ENCODE results near the gene UBA1. TPM values are rescaled to one million over a fixed set of nuclear protein-coding genes. Genes with fewer than 3 reads are reported as not detected.
A peak's percentile ranks its signal among the peaks of the same experiment; 100 is the strongest.

Gene UBA1
- total RNA-seq, 1 donor from 2014 or later = 161 TPM

DNA sequence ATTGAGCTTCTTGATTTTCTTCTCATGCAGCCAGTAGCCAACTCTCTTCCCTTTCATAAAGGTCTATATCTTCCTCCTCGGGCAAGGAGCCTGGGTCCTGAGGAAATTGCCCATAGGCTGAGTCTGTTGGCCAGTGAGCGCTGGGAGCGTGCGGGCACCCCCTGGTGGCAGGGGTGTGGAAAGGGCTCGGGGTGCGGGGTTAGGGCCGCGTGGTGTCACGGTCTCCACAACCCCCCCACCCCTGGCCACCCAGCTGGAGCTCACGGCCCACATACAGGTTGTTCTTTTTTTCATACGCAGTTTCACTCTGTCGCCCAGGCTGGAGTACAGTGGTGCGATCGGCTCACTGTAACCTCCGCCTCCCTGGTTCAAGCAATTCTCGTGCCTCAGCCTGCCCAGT, 35.5 kb upstream of the UBA1 start:
- no peak for ATAC-seq
- no peaks in the 10 kb centered on the region for H3K36me3 ChIP-seq
- intact Hi-C loops (cut with DNase I) = no loop called here
- no peaks in the 10 kb centered on the region for H3K4me1 ChIP-seq
- no peaks in the 10 kb centered on the region for H3K27me3 ChIP-seq
- H3K4me3 ChIP-seq = no peak overlapping the region
- TF ChIP-seq, protein P1, sequence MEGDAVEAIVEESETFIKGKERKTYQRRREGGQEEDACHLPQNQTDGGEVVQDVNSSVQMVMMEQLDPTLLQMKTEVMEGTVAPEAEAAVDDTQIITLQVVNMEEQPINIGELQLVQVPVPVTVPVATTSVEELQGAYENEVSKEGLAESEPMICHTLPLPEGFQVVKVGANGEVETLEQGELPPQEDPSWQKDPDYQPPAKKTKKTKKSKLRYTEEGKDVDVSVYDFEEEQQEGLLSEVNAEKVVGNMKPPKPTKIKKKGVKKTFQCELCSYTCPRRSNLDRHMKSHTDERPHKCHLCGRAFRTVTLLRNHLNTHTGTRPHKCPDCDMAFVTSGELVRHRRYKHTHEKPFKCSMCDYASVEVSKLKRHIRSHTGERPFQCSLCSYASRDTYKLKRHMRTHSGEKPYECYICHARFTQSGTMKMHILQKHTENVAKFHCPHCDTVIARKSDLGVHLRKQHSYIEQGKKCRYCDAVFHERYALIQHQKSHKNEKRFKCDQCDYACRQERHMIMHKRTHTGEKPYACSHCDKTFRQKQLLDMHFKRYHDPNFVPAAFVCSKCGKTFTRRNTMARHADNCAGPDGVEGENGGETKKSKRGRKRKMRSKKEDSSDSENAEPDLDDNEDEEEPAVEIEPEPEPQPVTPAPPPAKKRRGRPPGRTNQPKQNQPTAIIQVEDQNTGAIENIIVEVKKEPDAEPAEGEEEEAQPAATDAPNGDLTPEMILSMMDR (IDR thresholded peaks at IDR 0.05) = no peak
- H3K9me3 ChIP-seq = no peaks in the 10 kb centered on the region
- H3K27ac ChIP-seq = no peak overlapping the region
- DNase-seq = no peak

GRCh38 chrX:47158781-47159180, 34.8 kb upstream of the UBA1 start:
- no peaks in the 10 kb centered on the region for H3K27me3 ChIP-seq
- no peaks in the 10 kb centered on the region for H3K36me3 ChIP-seq
- no peak overlapping the region for H3K27ac ChIP-seq
- TF ChIP-seq, protein P1 (IDR thresholded peaks at IDR 0.05) = no peak
- ATAC-seq (no peak), DNase-seq (no peak)
- no peaks in the 10 kb centered on the region for H3K9me3 ChIP-seq
- intact Hi-C loops (cut with DNase I) = no loop called here
- H3K4me3 ChIP-seq = no peak overlapping the region
- H3K4me1 ChIP-seq = no peaks in the 10 kb centered on the region

DNA sequence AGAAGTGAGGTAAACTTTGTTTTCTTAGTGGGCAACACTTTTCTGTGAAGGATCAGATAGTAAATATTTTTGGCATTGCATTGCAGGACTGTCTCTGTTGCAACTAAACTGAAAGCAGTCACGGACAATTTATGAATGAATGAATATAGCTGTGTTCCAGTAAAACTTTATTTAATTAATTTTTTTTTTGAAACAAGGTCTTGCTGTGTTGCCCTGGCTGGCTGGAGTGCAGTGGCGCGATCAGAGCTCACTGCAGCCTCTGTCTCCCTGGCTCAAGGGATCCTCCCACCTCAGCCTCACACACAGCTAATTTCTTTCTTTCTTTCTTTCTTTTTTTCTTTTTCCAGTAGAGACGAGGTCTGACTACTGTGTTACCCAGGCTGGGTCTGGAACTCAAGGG, 32.8 kb upstream of the UBA1 start:
- TF ChIP-seq, protein P1 (IDR thresholded peaks at IDR 0.05) = no peak

DNA sequence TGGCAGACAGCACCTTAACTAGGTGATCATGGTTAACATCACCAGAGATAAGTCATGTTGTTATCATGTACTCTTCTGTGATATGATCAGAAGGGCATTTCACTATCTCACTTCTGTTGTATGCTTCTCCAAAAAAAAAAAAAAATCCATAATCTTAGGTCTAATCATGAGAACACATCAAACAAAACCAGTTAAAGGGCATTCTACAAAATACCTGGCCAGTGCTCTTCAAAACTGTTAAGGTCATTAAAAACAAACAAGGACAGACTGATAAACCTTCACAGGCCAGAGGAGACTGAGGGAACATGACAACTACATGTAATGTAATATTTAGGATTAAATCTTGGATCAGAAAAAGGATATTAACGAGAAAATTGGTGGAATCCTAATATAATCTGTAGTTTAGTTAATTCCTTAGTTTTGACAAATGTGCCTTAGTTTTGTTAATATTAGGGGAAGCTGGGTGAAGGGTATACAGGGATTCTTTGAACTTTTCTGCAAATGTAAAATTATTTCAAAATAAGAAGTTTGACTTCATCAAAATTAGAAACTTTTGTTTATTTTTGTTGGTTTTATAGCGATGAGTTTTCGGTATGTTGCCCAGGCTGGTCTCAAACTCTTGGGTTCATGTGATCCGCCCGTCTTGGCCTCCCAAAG, 30.6 kb upstream of the UBA1 start:
- H3K9me3 ChIP-seq = no peaks in the 10 kb centered on the region

More for the DNA sequence above, 32.8 kb upstream of the UBA1 start:
- Histone ChIP-seq H3K4me3 (no peak overlapping the region), H3K27me3 (no peaks in the 10 kb centered on the region), H3K9me3 (no peaks in the 10 kb centered on the region), H3K27ac (no peak overlapping the region), H3K4me1 (no peaks in the 10 kb centered on the region), H3K36me3 (no peaks in the 10 kb centered on the region)
- ATAC-seq (no peak), DNase-seq (no peak)
- intact Hi-C loops (cut with DNase I) = no loop called here

GRCh38 chrX:47164420-47164819, 29.2 kb upstream of the UBA1 start:
- H3K9me3 ChIP-seq = no peaks in the 10 kb centered on the region
- no peaks in the 10 kb centered on the region for H3K36me3 ChIP-seq
- H3K27me3 ChIP-seq = no peaks in the 10 kb centered on the region
- no peak overlapping the region for H3K27ac ChIP-seq
- DNase-seq = no peak
- no peaks in the 10 kb centered on the region for H3K4me1 ChIP-seq
- intact Hi-C loops (cut with DNase I) = no loop called here
- ATAC-seq = no peak
- H3K4me3 ChIP-seq = no peak overlapping the region
- TF ChIP-seq, protein P1 (IDR thresholded peaks at IDR 0.05) = no peak

More for the DNA sequence above, 30.6 kb upstream of the UBA1 start:
- H3K27me3 ChIP-seq = no peaks in the 10 kb centered on the region
- no peaks in the 10 kb centered on the region for H3K4me1 ChIP-seq
- intact Hi-C loops (cut with DNase I) = no loop called here
- TF ChIP-seq, protein P1 (IDR thresholded peaks at IDR 0.05) = no peak
- H3K27ac ChIP-seq = no peak overlapping the region
- ATAC-seq = no peak
- DNase-seq = no peak
- no peak overlapping the region for H3K4me3 ChIP-seq
- H3K36me3 ChIP-seq = no peaks in the 10 kb centered on the region

- intact Hi-C loops (cut with DNase I) = no loop called here
- TF ChIP-seq, protein P1 (IDR thresholded peaks at IDR 0.05) = no peak
- Histone ChIP-seq H3K9me3 (no peaks in the 10 kb centered on the region), H3K4me3 (no peak overlapping the region), H3K27me3 (no peaks in the 10 kb centered on the region), H3K27ac (no peak overlapping the region), H3K36me3 (peaks cover 5% of the 10 kb centered on the region), H3K4me1 (no peaks in the 10 kb centered on the region)
- ATAC-seq (no peak), DNase-seq (peak; percentile 3)
These were observed 27.5 kb upstream of the UBA1 start for GRCh38 chrX:47166126-47166525.

Measured in upper lobe of right lung (tissue), 1 donor.